Stimulated activated CD4-positive, alpha-beta T cell treated with anti-CD3 and anti-CD28 coated beads, Interleukin-2, amount 100 ng/mL, for 24 hours (primary cell): ENCODE results near the gene SMC2.

Experiments
- DNase-seq, 2 donors: peaks; one replicate each; pipeline ENCODE4 v3.0.0-alpha.2; 2020

Gene SMC2

DNA sequence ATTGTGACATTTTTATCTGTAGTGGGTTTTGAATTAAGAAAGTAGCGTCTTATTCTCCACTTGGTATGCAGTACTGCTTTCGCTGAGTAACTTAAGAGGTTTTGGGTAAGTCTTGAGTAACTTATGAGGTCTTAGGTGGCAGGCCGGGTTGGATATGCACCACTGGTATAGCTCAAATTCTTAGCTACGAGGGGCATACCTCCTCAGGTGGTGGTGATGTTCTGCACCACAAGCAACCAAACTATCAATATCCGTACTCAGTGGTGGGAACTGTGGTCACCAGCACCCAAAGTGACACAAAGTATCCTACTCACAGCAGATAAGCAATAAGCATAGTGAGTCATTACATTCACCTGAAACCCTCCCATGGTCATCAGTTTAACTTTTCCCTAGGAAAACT is 13.7 kb downstream of the SMC2 start:
- DNase-seq = no peak

DNA sequence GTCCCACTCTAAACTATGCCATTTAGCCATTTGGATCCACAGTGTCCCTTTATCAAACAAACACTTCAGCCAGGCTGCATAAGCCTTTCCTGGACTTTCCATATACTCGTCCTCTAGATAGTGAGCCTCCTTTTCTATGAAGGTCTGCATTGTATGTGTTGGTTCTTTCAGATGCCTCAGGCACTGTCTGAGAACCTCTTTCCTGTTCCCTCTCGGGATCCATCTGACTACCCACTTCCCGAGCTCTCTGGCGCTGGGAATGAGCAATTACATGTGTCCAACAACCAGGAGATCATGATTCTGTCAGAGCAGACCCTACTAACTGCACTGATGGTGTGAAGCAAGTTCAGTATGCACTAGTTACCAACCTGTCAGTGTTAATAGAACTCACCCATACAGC is 14.2 kb downstream of the SMC2 start:
- no peak for DNase-seq

DNA sequence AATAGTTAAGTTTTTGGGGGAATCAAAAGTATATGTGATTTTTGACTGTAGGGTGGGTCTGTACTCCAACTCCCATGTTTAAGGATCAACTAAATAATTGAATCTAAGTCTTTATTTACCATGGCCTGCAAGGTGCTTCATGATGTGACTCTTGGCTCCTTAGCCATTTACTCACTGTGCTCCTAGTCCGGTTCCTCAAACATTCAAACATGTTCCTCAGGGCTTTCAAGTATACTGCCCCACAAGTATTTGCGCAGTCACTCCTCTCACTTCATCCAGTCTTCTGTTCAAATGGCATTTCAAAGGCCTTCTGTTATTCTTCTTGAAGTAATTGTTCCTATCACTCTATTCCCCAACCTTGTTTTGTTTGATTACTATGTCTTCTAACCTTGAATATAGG is 16.4 kb downstream of the SMC2 start:
- no peak for DNase-seq

DNA sequence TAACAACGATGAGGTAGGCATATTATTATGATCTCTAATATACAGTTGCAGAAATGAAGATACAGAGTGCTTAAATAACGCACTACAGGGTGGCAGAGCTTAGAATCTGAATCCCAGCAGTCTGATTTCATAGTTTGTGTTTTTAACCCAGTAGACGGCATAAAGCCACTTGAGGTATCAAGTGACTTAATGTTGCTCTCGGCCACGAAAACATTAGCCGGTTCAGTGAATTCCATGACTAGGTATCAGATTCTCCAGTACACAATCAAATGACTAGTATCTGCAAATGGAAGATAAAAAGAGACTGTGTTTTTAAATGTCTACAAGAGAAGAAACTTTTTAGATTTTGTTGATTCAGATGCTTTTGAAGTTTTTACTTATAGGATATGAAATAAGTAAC is 24.8 kb downstream of the SMC2 start:
- no peak for DNase-seq

DNA sequence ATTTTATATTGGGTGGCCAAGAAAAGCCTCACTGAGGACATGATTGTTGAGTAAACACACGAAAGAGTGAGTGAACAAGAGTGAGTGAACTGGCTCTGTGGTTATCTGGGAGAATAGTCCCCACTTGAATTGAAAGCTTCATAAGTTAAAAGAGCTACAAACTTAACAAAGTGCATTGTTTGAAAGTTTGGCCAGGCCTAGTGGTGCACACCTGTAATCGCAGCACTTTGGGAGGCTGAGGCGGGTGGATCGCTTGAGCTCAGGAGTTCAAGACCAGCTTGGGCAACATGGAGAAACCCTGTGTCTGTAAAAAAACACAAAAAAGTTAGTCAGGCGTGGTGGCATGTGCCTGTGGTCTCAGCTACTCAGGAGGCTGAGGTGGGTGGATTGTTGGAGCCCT is 26.9 kb downstream of the SMC2 start:
- no peak for DNase-seq

DNA sequence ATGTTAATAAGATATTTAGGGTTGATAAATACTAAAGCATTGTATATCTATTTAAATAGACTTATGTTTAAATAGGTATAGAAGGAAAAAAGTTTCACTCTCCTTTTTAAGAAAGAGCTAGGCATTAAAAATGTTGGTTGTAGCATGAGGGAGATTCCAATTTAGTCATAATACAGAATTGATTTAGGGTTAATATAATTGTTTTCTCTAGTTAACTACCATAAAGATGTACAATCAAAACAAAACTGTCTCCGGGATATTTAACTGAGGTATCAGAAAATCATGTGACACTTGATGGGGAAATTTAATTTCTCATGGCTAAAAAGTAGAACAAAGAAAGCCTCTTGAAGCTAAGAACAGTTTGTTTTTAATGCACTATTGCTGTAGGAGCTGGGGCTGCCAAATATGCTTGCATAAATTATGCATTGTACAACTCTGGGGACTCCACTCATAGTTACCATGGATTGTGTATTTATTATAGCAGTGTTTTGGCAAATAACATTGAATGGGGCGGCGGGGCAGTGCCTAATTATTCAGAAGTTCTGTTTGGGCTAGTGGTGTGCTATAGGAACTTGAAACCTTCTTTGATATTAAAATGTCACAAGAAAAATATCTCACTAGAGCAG is 44.2 kb downstream of the SMC2 start:
- no peak for DNase-seq

DNA sequence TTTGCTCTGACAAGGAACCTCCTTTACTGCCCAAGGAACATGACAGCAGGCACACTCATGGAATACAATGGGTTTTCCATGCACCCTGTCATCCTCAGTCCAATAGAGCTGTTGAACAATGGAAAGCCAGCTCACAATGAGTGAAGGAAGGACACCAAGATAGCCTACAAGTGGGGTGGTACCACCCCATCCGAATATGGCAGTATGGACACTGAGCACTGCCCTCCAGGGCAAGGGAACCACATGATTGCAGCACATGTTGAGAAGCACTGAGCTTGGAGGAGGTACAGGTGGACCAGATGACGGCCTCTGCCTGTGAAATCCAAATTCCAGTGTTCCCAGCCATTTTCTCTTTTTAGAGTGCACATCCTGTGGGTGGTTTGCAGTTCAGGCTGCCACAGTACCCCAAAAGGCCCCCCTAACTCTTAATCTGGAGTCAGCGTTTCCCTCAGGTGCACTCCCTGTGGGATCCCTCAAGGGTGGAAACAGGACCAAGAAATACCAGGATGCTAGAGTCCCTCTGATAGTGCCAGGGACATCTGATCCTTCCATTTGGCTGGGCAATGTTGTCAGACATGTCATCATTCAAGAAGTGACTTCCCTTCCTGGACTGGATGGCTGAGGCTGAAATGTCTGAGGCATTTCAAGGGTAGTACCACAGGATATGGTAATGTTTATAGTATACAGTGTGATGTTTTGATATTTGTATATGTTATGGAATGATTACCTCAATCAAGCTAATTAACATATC is 48.9 kb downstream of the SMC2 start:
- DNase-seq = no peak

DNA sequence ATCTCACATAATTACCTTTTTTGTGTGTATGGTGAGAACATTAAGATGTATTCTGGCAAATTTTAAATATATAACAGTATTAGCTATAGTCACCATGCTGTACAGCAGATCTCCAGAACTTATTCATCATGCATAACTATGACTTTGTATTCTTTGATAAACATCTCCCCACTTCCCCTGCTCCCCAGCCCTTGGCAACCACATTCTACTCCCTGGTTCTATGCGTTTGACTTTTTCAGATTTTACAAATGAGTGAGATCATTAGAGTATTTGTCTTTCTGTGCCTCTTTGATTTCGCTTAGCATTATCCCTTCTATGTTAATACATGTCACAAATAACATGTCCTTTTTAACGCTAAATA is 49.4 kb downstream of the SMC2 start:
- DNase-seq = no peak

DNA sequence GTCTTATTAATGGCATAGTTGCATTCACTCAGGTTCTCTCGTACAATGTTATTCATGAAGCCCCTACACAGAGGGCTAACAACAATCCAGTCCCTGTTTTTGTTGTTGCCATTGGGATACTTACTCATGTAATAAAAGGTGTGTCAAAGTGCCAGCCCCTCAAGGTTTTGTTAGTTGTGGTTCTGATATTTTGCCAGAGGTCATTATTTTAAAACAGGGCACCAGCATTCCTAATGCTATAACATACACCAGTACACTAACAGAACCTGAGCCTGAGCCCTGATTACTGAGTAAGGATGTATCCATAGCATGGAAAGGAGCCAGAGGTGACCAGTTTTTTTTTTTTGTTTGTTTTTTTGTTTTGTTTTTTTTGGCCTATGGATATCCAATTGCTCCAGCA is 50.2 kb downstream of the SMC2 start:
- DNase-seq = no peak

DNA sequence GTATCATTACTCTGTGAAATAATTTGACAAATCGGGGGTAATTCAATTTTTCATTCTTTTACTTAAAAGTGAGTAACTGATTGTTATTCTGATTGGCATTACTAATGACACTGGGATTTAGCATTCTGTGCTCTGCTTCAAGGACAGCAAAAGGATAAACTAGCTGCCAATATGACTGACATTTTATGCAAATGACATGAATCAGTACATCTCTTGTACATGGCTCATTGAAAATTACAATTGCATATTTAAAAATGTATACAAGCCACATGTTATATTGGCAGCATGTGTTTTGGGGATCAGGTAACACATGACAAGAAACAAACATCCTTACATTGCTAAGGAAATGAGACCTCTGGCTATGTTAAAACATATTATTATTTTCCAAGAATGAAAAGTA is 79.0 kb downstream of the SMC2 start:
- no peak for DNase-seq

DNA sequence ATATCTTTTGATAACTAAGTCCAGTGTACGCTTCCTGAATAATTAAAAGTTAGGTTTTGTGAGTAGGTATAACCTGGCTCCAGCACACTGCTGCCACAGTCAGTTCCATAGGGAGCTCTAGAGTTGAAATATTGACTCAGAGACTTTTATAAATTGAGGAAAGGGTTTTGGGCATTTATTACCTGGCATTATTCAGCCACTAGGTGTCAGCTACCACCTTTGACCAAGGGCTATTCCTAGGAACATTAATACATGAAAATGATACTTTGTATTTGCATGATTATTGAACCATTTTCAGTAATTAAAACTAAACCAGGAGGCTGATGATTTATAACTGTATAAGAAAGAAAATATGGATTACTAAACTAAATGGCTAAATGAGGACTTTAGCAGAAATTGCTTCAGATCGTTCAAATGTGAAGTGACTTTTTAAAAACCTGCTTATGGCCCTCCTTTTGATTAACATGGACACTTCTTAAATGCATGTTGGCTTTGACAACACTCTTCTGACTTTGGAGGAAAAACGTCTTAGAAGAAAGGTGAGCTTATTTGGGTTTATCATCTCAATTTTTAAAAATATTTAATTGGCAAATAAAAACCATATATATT is 83.0 kb downstream of the SMC2 start:
- no peak for DNase-seq

DNA sequence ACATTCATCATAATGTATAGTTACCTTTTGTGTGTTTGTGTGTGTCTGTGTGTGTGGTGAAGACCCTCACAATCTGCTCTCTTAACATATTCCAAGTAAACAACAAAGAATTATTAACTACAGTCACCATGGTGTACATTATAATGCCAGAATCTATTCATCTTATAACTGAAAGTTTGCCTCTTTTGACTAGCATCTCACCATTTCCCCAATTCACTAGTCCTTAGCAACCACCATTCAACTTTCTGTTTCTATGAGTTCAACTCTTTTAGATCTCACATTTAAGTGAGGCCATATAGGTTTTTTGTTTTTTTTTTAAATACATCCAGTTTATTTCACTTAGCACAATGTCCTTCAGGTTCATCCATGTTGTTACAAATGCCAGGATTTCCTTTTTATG is 83.6 kb downstream of the SMC2 start:
- no peak for DNase-seq
